GM19193 (cell line): Measurements from ENCODE around the gene TAGAP.

Source experiments
- POLR2A ChIP-seq: IDR thresholded peaks from 4 replicates; pipeline ENCODE4 v1.6.1; 2011; ENCODE audit not compliant: insufficient read depth, insufficient read length; ENCODE audit errors: extremely low read depth

The TAGAP gene

DNA sequence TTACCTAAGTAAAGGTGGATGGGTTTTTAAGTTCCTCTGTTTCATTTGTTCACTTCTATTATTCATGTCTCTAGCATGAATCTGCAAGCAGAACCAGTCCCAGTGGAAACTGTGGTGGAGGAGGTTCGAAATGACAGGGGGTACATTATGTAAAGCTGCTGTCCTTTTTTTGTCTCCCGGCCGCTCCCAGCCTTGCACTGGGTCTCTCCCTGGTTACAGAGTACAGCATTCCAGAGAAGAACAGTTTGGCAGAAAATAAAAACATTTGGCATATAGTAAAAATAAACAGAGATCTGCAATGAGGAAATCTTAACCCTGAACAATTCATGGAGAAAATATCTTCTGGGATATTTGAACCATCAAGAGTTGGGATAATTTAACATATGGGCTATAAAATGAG, 34.6 kb upstream of the TAGAP start:
- no peak for TF ChIP-seq POLR2A

DNA sequence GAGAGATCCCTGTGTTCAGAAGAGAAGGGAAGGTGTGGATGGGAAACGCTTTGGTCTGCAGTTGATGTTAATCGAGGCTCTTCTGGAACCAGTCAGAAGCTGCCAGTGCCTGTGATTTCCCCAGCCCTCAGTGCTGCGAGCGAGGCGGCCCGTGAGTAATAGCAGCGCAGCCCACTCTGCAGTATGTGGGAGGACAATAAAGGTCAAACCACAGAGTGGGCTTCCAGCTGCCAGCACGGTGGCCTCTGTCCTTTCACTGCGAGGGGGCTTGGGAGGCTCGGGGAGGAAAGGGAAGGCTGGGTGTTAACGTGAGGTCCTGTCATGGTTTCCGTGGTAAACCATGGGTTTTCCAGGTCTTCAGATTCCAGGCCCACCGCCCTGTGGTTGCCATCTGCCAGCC, 32.3 kb upstream of the TAGAP start:
- TF ChIP-seq POLR2A: no peak

DNA sequence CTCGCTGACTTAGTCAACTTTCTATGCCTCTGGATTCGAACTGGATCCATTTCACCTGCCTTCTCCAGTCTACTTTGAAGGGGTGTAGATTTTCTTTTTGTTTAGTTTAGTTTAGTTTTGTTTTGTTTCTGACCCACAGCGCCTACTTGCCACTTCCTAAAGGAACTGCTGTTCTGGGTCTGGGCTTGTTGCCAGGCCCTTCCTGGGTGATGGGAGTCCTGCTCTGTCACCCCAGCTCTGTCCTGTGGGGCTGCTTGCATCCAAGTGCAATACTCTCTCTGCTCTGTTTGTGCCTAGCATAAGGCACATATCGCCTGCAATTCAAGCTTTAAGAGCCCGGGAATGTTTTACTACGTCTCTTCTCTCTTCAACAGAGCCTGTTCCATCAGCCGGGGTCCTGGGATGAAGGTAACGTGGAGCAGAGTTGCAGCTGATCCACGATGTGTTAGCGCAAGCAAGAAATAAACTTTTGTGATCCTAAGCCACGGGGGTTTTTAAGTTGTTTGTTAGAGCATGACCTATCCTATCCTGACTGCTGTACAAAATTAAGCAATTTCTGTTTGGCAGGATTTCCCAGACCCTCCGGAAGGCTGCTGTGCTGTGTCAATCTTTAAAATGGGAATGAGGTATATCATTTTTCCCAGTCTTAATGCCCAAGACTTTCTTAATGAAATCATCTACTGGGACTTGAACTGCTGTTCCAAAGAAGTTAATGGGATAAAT, 30.9 kb upstream of the TAGAP start:
- TF ChIP-seq POLR2A: no peak

DNA sequence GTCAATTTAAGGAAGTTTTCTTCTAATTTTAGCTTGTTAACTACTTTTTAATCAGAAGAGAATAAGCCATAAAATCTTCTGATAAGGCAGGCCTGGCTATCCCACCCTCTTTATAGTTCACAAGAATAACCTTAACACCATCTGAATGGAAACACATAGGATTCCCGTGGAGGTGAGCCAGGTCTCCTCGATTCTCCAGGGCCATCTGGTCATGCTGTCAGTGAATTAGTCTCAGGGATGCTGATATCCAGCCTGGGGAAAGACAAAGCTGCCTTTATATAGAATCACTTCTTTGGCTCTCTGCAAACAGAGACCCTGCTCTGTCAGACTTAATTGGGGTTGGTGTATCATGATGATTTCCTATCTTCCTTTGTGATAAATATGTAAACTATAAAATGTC, 30.1 kb upstream of the TAGAP start:
- TF ChIP-seq POLR2A: no peak

DNA sequence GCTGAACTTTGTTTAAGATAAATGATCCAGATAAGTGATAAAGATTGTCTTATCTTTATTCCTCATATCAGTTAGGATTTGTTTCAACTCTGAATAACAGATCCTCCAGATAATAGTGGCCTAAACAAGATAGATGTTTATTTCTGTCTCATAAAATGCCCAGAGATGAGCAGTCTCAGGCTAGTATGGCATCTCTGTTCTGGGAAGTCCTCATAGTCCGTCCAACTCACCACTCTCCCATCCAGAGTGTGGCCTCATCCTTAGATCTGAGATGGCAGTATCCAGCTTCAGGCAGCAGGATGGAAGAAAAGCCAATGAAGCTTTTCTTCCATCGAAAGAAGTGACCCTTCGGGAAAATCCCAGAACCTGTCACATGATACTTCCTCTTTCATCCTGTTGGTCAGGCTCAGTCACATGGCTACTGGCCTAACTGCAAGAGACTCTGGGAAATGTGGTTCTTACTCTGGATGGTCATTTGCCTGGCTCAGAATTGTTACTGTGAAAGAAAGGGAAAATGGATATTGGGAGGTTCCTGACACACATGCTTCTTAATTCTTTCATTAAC, 29.4 kb upstream of the TAGAP start:
- no peak for TF ChIP-seq POLR2A

DNA sequence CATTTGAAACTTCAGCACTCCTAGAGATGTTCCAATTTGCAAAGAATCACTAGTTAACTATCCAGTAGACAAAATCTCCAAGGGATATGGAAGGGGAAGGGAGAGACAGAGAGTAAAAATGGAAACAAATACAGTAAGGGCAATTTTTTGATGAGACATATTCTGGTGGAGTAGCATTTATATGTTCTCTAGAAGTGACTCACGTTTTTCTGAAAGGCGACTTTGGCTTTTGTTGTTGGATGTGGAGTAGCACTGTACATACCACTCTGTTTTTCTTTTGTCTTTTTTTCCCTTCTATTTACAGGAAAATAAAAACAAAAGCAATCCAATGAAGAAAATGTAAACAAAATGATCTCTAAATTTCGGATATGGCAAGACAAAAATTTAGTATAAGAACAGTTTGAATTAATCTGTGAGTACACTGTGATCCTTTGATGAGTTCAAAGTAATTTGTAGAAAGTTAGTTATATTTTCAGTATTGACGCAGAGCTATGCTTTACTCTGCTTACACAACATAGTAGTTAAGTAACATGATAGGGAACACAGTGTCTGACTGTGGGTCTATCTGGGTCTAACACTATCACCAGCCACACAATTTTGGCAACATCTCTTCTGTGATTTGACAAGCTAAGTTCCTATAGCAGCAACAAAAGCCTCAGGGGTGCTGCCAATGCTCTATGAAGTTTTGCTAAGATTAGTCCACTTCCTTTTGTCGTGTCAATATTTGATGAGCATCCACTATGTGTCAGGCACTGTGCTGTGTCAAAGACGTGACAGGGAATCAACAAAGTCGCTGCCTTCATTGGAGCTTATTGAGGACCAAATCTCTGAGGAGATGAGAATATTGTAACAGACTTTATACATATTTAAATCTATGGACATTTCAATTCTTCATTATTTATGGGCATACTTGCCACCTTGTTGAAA, 27.3 kb upstream of the TAGAP start:
- no peak for TF ChIP-seq POLR2A

DNA sequence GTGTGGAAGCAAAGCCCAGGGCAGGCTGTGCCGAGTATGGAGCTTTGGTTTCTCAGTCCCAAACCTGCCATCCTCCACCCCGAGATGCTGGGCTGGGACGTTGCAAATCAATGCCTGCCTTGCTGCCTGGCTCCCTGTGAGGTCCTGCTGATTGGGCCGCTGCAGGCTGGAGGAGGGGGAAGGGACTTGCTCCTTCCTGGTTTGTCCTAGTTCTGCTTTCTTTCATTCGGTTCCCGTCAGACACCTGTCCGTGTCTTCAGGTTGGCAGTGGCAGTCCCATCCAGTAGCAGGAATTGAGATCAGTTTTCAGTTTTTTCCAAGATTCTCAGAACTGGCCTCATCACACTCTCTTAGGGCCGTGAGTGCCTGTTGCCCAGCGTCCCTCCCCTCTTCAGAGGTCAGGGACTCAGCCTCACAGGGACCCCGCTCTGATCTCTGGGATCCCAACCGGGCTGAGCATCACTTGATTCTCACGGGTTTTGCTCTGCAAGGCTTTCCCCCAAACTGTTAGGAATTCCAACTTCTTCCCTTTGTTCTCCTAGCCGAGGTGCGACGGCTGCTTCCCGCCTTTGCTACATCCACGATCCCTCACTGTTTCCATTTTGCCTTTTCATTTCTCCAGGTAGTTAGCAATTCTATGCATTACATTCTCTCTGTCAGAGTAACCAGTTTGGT, 24.2 kb upstream of the TAGAP start:
- TF ChIP-seq POLR2A: no peak

DNA sequence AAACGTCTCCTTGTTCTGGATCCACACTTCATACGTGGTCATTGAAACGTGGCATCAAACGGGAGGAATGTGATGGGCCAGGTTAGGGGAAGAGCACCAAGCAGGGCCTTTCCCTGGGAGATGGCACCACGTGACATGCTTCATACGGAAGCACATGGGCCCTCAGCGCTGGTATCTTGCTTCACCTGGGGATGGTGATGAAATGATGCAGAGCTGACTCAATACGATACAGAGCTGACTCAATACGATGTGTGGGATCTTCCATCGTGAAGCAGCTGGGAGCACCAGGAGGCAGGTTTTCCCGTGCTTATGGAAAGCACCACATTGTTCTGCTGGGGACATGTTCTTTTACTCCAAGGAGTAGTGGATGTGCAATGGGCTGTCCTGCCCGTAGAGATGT, 22.5 kb upstream of the TAGAP start:
- no peak for TF ChIP-seq POLR2A

DNA sequence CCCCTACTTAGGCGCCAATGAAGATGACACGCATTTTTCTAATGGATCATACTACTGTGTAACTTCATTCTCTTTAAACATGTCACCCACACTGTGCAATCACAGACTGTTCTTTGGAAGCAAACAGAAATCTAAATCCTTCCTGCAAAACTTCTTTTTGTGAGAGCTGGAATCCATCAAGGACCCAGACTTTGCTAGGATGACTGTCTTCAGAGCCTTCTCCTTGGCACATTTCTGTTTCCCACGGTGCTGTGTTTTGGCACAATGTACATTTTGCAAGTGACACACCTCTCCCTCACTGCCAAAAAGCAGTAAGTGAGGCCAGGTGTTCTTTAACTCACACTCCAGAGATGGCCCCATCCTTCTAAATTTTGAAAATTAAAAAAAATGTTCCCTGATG, 21.7 kb upstream of the TAGAP start:
- no peak for TF ChIP-seq POLR2A

DNA sequence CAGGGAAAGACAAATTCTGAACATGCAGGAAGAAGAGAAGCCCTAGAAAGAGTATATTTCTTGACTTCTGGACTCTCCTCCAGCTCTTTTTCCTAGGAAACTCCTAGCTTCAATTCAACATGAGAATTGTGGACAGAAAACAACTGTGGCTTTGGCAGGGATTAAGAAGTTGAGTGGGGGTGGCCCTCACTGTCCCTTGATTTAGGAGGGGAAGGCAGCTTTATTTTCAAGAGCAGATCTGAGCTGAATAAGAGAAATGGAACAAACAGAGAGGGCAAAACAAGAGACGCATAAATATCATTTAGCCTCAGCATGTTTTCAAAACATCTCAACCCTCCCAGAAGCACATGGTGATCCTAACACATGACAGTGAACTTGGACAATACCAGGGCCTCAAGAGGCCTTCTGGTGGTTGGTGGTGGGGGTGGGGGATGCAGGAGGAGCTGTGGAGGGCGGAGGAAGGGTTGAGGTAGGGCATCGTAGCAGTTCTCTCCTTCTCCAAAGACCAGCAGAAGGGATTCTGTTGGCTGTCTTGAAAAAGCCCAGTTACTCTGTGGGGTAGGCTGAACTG, 21.1 kb upstream of the TAGAP start:
- no peak for TF ChIP-seq POLR2A

DNA sequence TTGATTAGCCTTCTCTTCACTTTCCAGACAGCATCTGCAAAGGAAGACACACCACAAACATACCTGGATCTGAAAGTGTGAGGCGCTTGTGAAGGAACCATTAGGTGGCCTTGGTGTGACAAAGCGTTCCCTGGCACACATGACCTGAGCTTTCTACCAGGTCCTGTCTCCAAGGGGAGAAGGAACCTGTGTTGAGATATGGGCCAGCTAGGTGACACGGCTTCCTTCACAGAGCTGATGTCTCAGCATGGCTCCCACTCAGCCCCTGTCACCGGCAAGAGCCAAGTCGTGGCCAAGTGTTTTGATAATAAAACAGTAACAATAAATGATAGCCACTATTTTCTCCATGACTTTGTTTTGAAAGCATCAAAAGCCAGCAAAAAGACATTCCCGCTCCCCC, 20.3 kb upstream of the TAGAP start:
- no peak for TF ChIP-seq POLR2A

DNA sequence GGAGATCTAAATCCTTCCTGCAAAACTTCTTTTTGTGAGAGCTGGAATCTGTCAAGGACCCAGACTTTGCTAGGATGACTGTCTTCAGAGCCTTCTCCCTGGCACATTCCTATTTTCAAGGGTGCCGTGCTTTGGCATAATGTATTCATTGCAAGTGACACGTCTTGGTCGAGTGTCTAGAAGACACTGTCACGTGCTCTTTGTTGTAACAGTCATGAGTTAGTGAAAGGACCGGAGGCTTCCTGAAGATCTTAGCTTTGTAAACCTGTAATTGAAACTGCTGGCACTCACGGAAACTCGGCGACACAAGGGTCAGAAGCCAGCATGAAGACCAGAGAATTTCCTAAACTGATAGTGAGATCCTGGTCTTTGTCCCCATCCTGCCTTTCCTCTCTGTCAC, 19.7 kb upstream of the TAGAP start:
- no peak for TF ChIP-seq POLR2A

DNA sequence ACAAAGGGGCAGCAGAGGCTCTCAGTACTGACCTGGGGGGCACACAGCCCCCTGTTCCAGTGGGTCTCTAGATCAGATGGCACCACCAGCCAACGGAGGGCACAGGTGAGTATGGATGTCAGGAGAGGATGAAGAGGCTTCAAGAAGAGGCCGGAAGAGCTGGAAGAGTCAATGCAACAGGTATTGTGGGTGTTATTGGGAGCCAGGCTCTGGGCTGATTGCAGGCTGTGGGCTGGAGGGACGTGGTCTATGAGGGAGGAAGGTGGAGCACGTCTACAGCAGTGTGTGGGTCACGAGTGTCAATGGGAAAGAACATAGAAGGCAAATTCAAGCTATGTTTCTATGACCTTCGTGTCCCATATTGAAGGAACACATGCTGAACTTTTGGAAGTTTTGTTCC, 18.8 kb upstream of the TAGAP start:
- TF ChIP-seq POLR2A: no peak

DNA sequence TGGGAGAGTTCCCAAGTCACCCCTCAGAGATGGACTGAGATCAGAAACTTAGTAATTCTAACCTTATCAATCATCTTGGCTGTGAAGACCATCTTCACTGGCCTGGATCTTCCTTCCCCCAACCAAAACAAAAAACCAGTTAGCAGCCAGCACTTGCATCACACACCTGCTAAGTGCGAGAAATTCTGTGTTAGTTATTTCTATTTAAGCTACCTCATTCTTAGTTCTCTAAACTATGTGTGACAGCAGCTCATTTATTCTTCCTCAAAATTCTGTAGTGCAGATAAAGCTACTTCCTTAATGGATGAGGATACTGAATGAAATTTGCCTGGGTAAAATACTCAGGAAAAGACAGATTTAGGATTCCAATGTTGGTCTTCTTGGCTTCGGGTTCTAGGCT, 18.2 kb upstream of the TAGAP start:
- TF ChIP-seq POLR2A: no peak

DNA sequence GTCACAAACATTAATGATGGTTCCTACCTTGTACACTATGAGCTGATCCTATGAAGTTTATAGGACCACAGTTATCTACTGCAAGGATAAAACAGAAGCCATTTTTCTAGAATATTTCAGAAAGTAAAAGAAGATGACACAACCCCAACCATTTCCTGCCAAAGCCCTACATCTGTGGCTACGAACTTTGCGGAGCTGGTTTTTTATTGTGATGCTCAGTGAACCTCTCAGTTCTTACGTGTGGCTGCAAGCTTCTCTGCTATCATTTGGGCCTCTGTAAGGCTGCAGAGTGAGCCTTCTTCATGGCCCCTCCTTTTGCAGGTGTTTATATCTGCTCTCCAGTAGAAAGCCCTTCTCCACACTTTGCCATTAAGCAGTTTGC, 17.8 kb upstream of the TAGAP start:
- TF ChIP-seq POLR2A: no peak
